Esophagus muscularis mucosa (tissue), 4 donors: ENCODE results near the gene GLB1L. TPM values are rescaled to one million over a fixed set of nuclear protein-coding genes. Genes with fewer than 3 reads are reported as not detected.

Experiments
- DNase-seq: peaks from one replicate; pipeline ENCODE4 v3.0.0-alpha.2; 2017; ENCODE audit errors: extremely low spot score
- H3K27ac ChIP-seq, 4 donors: fragments of 200-600 bp; sonication (generic); replicated peaks in 1 of 4; 1 replicate in 3 of 4; 2 replicates in 1 of 4; pipeline ENCODE4 v1.5.1; 2016 to 2019; ENCODE audit warnings: mild to moderate bottlenecking in 1 of 4
- H3K27me3 ChIP-seq, 4 donors: fragments of 200-600 bp; sonication (generic); one replicate each; pipeline versions ENCODE4 v1.5.1 to v1.6.0; 2016 to 2019
- H3K36me3 ChIP-seq, 4 donors: fragments of 200-600 bp; sonication (generic); one replicate each; pipeline ENCODE4 v1.5.1; 2016 to 2019
- H3K4me1 ChIP-seq, 4 donors: fragments of 200-600 bp; sonication (generic); one replicate each; pipeline ENCODE4 v1.5.1; 2016 to 2019
- H3K4me3 ChIP-seq, 4 donors: fragments of 200-600 bp; sonication (generic); 1 replicate in 2 of 4; 2 replicates in 2 of 4; pipeline ENCODE4 v1.5.1; 2016 to 2019; ENCODE audit warnings: mild to moderate bottlenecking in 4 of 4, moderate library complexity in 1 of 4
- H3K9me3 ChIP-seq, 4 donors: fragments of 200-600 bp; sonication (generic); 1 replicate in 3 of 4; 2 replicates in 1 of 4; pipeline ENCODE4 v1.5.1; 2016 to 2019
- EP300 ChIP-seq: sonication (generic); formaldehyde crosslinking; IDR thresholded peaks from one replicate; pipeline ENCODE4 v1.6.1; 2017; ENCODE audit warnings: antibody characterized with exemption
- POLR2A ChIP-seq: fragments of 450-650 bp; IDR thresholded peaks from one replicate; pipeline ENCODE4 v1.6.1; 2017; ENCODE audit warnings: antibody characterized with exemption, moderate library complexity, mild to moderate bottlenecking, low read depth
- POLR2AphosphoS5 ChIP-seq, 2 donors: sonication (generic); formaldehyde crosslinking; IDR thresholded peaks; one replicate each; pipeline ENCODE4 v1.6.1; 2017; ENCODE audit warnings: antibody characterized with exemption in 2 of 2
- WGBS: methylation state at CpG from one replicate; pipeline ENCODE4 v1.1.5; 2018; 5-methylcytosine and 5-hydroxymethylcytosine counted together
- intact Hi-C: fragments of 100-400 bp; cut with DNase I; formaldehyde crosslinking; loops from one replicate; pipeline ENCODE4 v1.15.1; 2023
- total RNA-seq, 4 donors: library from RNA; depleted of rRNA; stranded (reverse); fragments of >200 nt; gene quantifications; one replicate each; pipeline versions ENCODE4 v1.1.0 to v1.2.1, GENCODE V29; 2016
- TF ChIP-seq, protein P1 (sequence below), 3 experiments: fragments of 200-600 bp in 2 of 3; fragments of 450-650 bp in 1 of 3; sonication (generic) in 2 of 3; IDR thresholded peaks; one replicate each; pipeline ENCODE4 v1.5.1; 2017 to 2019; ENCODE audit warnings: antibody characterized with exemption in 3 of 3, mild to moderate bottlenecking in 2 of 3, moderate library complexity in 1 of 3

The GLB1L gene
- total RNA-seq, 4 donors from 2014 or later: 3.3 to 6.4 (median 5.6) TPM

DNA sequence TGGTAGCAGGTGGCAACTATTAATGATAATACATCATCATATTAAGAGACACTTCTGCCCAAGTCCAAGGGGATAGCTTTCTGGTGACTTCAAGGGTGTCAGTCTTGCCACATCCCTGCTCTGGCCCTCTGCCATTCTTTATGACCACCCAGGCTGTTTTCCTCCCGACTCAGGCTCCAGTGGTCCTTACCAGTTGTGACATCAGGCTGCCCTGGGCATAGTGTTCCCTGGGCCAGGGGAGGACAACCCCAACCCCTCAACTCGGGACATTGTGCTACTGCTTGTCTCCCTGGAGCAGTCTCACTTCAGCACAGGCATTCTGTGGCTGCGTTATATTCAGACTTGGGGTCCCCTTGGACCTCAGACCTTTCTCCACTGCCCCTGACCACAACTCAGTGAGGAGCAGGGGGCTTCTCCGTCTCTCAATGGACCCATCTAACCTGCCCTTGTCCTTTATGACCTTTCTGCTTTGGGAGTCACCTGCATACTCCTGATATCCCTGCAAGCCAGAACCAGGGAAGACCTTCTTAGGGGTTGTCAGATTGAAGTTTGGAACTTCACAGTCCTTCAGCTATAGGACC, 46.8 kb upstream of the GLB1L start:
- peaks cover 9 to 37% (median 32%) of the 10 kb centered on the region in 4 donors for H3K4me1 ChIP-seq
- no peak for TF ChIP-seq POLR2A
- no peak for TF ChIP-seq POLR2AphosphoS5 (IDR thresholded peaks at IDR 0.05)
- TF ChIP-seq, protein P1, sequence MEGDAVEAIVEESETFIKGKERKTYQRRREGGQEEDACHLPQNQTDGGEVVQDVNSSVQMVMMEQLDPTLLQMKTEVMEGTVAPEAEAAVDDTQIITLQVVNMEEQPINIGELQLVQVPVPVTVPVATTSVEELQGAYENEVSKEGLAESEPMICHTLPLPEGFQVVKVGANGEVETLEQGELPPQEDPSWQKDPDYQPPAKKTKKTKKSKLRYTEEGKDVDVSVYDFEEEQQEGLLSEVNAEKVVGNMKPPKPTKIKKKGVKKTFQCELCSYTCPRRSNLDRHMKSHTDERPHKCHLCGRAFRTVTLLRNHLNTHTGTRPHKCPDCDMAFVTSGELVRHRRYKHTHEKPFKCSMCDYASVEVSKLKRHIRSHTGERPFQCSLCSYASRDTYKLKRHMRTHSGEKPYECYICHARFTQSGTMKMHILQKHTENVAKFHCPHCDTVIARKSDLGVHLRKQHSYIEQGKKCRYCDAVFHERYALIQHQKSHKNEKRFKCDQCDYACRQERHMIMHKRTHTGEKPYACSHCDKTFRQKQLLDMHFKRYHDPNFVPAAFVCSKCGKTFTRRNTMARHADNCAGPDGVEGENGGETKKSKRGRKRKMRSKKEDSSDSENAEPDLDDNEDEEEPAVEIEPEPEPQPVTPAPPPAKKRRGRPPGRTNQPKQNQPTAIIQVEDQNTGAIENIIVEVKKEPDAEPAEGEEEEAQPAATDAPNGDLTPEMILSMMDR (IDR thresholded peaks at IDR 0.05): no peak
- no peak for TF ChIP-seq EP300
- WGBS: 73% methylated on average over 3 of the region's 4 CpGs
- H3K27me3 ChIP-seq: no peaks in the 10 kb centered on the region
- no peaks in the 10 kb centered on the region for H3K36me3 ChIP-seq
- H3K27ac ChIP-seq: no peak overlapping the region
- intact Hi-C loops: loop anchor here (10.0 kb wide), 1 partner anchor 47 kb away; the partner anchor contains the start of genes GLB1L and STK16
- no peak for DNase-seq
- H3K9me3 ChIP-seq: no peaks in the 10 kb centered on the region
- no peak overlapping the region for H3K4me3 ChIP-seq

DNA sequence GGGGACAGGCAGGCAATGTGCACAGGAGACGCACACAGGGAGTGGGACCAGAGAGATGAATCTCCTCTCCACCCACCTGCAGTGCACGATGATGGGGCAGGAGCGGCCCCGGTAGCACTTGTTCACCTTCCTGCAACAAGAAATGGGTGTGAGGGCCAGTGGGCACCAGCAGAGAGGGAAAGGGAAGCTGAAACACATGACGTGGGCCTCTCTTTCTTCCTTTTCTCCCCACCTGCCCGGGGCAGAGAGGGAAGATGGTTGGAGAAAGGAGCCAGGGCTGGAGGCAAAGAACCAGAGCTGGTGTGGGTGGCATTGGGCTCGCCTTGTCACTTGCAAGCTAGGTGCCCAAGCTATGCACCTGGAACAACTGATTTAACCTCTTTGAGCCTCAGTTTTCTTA, 46.1 kb upstream of the GLB1L start:
- WGBS: 89% methylated on average over 7 of the region's 7 CpGs
- Histone ChIP-seq H3K4me3 (no peak overlapping the region), H3K36me3 (peaks cover 0 to 4% (median 3%) of the 10 kb centered on the region in 4 donors), H3K27me3 (no peaks in the 10 kb centered on the region), H3K4me1 (peaks cover 9 to 42% (median 37%) of the 10 kb centered on the region in 4 donors), H3K27ac (no peak overlapping the region), H3K9me3 (no peaks in the 10 kb centered on the region)
- DNase-seq: no peak
- TF ChIP-seq EP300: no peak
- TF ChIP-seq POLR2AphosphoS5 (IDR thresholded peaks at IDR 0.05): no peak
- no peak for TF ChIP-seq POLR2A
- TF ChIP-seq, protein P1 (IDR thresholded peaks at IDR 0.05): no peak
- intact Hi-C loops: loop anchor here (10.0 kb wide), 1 partner anchor 47 kb away; the partner anchor contains the start of genes GLB1L and STK16

DNA sequence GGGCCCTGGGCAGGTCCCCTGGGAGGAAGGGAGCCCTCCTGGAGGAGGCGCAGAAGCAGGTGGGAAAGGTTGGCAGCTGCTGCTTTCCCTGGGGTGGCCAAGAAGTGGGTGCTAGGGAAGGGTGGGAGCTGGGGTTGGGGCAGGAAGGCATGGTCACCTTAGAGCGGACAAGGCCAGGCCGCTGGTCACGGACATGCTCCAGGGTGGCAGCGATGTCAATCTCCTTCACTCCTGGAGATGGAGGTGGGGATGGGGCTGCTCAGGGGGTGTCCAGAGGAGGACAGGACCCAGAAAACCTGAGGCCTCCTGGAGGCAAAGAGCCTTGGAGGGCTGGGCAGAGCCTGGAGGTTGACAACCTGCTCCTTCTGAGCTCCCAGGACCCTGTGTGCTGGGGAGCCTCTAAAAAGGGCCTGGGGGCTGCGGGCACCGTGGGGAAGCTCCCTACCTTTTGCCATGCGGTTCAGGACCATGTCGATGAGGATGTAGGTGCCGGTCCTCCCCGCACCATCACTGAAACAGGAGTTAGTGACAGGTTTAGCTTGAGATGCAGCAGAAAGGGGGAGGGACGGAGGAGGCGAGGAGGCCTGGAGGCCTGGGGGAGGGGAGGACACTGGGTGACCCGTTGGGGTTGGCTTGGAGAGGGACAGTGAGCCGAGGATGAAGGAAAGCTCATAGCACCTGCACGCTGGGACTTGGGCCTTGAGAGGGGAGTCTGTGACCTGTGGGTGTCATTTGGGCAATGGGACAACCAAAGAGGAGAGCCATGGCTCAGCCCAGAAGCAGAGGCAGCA, 45.3 kb upstream of the GLB1L start:
- WGBS: 89% methylated on average over 13 of the region's 16 CpGs
- intact Hi-C loops: loop anchor here (10.0 kb wide), 1 partner anchor 46 kb away; the partner anchor contains the start of genes GLB1L and STK16
- no peak for DNase-seq

DNA sequence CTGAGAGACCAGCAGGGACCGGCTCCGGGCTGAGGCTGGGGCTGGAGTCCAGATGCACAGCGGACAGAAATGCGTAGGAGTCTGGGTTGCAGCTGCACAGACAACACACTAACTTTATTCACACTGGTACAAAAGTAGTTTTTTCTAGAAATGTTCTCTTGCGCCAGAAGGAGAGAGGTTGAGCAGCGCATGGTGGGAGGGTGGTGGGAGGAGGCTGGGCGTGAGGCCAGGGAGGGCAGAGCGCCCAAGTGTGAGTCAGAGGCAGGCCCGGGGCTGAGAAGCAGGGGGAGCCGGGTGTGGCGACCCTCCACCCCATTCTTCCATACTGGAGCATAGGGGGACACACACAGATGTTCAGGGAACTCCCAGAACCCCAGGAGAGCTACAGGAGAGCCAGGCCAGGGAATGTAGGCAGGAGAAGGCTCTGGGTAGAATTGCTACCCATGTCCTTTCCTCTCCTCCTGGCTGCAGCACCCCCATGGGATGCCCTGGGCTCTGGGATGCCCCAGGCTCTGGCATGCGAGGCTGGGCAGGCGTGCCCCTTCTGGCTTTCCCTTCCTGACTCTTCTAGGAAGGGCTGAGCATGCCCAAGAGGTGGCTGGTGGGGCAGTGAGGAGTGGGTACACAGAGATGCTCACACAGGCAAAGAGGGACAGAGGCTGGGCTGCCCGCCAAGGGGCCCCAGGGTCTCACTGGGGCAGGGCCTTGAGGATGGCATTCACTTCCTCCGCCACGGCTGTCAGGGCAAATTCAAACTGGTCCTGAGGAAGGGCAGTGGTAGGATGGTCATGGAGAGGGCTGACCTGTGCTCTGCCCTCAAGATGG, 44.5 kb upstream of the GLB1L start:
- DNase-seq: no peak
- TF ChIP-seq POLR2AphosphoS5 (IDR thresholded peaks at IDR 0.05) (peak; percentile 66 to 70), EP300 (no peak)
- Histone ChIP-seq H3K4me1 (peaks cover 5 to 50% (median 44%) of the 10 kb centered on the region in 4 donors), H3K27ac (peak overlapping the region; percentile 56 to 73 (median 68)), H3K4me3 (no peak overlapping the region), H3K27me3 (no peaks in the 10 kb centered on the region), H3K9me3 (no peaks in the 10 kb centered on the region), H3K36me3 (peaks cover 3 to 21% (median 19%) of the 10 kb centered on the region in 4 donors)
- intact Hi-C loops: loop anchor here (10.0 kb wide), 1 partner anchor 45 kb away; the partner anchor contains the start of genes GLB1L and STK16
- 25% methylated on average over 13 of the region's 16 CpGs for WGBS

More for the DNA sequence above, 45.3 kb upstream of the GLB1L start:
- TF ChIP-seq EP300: no peak
- H3K27ac ChIP-seq: peak overlapping the region; percentile 56 to 73 (median 68)
- no peaks in the 10 kb centered on the region for H3K27me3 ChIP-seq
- peaks cover 9 to 50% (median 45%) of the 10 kb centered on the region in 4 donors for H3K4me1 ChIP-seq
- no peak overlapping the region for H3K4me3 ChIP-seq
- no peaks in the 10 kb centered on the region for H3K9me3 ChIP-seq
- H3K36me3 ChIP-seq: peaks cover 0 to 13% (median 10%) of the 10 kb centered on the region in 4 donors

DNA sequence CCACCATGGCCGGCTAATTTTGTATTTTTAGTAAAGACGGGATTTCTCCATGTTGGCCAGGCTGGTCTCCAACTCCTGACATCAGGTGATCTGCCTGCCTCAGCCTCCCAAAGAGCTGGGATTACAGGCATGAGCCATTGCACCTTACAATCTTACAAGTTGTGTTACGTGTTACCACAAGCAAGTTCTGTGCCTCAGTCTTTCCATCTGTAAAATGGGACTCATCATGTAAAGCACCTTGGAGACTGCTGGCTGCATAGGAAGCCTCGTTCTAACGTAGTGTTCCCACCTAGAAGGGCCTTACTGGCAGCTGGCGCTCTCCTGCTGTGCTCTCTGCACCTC, 43.9 kb upstream of the GLB1L start:
- no peak for DNase-seq
- intact Hi-C loops: no loop called here
- TF ChIP-seq POLR2AphosphoS5 (IDR thresholded peaks at IDR 0.05) (no peak), EP300 (no peak), POLR2A (no peak)
- TF ChIP-seq, protein P1 (IDR thresholded peaks at IDR 0.05): no peak
- no peaks in the 10 kb centered on the region for H3K9me3 ChIP-seq
- H3K4me1 ChIP-seq: peaks cover 5 to 50% (median 41%) of the 10 kb centered on the region in 4 donors
- H3K4me3 ChIP-seq: no peak overlapping the region
- peaks cover 9 to 27% (median 24%) of the 10 kb centered on the region in 4 donors for H3K36me3 ChIP-seq
- 57% methylated on average over 5 of the region's 6 CpGs for WGBS
- no peaks in the 10 kb centered on the region for H3K27me3 ChIP-seq
- peak overlapping the region; percentile 56 to 73 (median 68) for H3K27ac ChIP-seq
